TTC549 (cell line): ENCODE measurements around the gene STK10.
"Not testable (repeated sequence)": the region's sequence is repeated elsewhere in the genome, so short reads cannot be mapped to it uniquely, and the experiment has no call there.

Experiments
- FAIRE-seq: peaks from 2 replicates; lab custom pipeline; 2012; peaks lifted over from hg19 to GRCh38; lab: Jason Lieb, UNC

The STK10 gene

DNA sequence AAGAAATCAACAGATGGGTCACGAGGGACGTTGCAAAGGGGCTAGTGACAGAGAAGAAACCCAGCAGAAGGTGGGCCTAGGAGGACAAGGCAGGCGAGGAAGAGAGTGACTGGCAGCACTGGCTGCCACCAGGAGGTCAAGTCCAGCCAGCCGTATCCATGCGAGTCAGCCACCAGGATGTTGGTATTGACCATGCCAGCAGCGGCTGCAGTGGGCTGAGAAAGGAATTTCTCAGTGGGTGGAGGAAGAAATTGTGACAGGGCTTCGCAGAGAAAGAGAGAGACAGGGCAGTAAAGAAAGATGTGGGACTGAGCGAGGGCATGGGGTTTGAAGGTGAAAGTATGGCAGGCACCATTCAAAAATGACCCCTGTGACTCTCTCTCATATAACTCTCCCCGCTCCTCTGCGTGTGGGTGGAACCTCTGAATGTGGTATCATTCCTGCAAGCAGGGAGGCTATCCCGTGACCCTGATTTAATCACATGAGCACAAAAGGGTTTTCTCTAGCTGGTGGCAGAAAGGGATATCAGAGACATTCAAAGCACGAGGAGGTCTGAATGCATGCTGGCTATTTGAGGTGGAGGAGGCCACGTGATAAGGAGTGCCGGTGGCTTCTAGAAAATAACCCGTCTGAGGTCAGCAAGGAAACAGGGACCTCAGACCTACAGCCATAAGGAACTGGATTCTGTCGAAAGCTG is 136.2 kb downstream of the STK10 start:
- no peak for FAIRE-seq

DNA sequence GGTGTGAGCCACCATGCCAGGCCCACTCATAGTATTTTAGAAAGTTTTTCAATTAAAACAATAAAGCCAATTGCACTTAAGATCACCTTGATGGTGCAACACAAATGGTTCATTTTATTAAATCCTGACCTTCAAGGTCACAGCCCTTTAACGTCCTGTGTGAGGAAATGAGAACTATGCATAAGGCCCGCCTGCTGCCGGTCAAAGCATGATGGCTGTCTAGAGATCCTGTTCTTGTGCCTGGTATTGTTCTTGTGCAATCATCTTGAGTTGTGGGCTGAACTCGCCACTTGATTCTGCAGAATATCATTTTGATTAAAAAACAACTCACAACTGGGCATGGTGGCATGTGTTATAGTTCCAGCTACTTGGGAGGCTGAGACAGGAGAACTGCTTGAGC is 137.9 kb downstream of the STK10 start:
- no peak for FAIRE-seq

DNA sequence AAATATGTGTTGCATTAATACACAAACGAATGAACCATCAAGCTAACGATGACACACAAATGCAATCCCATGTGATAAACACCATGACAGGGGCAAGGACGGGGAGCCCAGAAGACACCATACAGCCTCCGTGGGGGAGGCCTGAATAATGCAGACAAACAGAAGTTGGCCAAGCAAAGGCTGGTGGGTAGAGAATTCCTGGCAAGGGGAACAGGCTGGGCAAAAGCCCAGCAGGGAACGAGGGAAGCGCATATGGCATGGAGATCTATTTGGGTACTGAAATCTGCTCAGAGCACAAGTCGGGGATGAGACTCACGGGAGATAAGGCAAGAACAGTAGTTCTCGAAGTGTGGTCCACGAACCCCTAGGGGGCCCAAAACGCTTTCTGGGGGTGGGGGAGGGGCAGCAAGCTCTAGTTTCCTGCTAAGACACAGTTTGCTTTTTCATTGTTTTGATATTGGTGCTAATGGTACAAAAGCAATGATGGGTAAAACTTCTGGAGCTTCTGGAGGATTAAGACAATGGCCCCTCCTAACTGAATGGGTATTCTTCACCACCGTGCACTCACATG is 138.7 kb downstream of the STK10 start:
- no peak for FAIRE-seq

DNA sequence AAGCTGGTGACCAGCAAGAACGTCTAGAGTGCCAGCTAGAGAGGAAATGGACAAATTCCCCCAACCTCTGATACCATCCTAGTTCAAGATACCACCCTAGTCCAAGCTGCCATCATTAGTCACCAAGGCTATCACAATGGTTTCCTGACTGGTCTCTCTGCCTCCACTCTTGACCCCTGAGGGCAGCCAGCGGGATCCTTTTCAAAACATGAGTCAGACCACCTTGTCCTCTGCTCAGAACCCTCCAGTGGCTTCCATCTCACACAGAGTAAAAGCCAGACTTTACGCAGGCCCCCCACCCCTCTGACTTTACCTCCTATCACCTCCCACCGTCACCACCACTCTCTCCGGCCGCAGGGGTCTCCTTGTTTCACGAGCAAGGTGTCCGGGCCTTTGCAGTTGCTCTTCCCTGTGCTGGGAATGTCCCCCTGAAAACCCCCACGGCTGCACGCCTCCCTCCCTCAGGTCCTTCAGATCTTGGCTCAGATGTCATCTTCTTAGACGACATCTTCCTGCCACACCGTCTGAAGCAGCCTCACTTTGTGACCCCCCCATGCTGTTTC is 139.4 kb downstream of the STK10 start:
- no peak for FAIRE-seq

DNA sequence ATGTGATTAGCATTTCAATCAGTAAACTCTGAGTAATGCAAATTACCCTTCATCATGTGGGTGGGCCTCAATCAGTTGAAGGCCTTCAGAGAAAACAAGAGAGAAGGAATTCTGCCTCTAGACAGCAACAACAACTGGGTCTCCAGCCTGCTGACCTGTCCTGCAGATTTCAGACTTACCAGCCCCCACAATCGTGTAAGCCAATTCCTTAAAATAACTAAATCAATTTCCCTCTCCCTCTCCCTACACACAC is 139.9 kb downstream of the STK10 start:
- no peak for FAIRE-seq

DNA sequence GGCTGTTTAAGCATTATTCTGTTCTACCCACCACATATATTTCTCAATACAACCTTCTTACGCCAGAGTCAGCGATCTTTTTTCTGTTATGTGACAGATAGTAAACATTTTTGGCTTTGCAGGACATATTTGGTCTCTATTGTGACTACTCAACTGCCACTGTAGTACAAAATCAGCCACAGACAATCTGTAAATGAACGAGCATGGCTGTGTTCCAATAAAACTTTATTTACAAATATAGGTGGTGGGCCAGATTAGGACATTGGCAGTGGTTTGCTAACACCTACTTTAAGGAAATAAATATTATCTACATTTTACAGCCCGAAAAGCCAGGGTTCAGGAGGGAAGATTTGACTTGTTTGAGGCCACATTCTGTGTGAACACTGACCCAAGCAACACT is 141.4 kb downstream of the STK10 start:
- FAIRE-seq: no peak

DNA sequence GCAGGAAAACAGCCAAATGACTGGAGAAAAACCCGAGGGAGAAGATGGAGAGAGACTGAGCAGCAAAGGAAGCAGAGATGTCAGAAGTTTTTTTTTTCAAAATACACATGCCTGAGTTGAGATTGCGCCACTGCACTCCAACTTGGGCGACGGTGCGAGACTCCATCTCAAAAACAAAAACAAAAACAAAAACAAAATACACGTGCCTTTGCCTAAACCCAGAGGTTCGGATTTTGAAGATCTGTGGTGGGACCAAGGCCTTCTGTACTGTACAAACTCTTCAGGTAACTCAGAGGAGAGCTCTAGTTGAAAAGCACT is 142.8 kb downstream of the STK10 start:
- no peak for FAIRE-seq

DNA sequence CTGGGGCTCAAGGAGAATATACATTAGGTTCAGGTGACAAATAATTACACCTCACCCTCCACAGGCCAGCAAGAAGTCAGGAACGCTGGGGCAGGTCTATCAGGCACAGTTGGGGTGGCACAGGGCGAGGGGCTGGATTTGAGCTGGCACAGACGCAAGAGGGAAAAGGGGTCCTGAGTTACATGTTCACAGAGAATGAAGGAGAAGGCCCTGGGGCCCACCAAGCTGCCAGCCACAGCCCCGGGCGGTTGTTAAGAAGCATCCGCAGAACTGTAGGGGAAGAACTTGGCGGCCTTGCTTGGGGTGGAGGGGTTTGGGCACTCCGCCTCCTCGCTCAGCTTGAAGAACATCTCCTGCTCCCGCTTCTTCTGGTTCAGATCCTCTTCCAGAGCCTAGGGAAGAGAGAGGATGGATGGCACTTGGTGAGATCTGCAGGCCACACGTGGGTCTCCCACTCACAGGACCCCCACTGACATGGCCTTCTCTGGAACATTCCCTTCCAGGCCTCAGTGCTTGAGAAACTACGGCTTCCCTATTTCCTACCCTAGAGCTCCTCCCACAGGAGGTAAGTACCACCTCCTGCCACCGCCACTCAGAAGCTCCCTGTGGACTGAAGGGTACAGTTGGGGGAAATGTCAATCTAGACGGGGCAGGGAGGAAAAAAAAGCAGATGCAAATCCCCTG is 143.3 kb downstream of the STK10 start:
- no peak for FAIRE-seq

DNA sequence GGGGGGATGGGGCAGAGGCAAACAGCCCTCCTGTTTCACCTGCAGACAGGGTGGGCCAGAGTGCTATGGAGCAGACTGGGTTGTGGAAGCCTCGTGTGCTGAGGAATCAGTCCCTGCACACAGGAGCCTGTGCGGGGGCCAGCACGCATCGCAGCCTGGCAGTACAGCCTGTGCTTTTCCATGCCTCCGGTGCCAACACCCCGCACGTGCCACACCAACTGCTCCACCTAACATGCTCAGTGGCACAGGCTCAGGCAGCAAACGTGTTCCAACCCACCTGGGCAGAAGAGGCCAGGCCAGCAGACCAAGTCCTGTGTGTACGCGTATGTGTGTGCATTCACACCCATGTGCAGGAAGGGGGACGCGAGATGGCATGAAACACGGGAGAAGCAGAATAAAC is 144.2 kb downstream of the STK10 start:
- FAIRE-seq: no peak

DNA sequence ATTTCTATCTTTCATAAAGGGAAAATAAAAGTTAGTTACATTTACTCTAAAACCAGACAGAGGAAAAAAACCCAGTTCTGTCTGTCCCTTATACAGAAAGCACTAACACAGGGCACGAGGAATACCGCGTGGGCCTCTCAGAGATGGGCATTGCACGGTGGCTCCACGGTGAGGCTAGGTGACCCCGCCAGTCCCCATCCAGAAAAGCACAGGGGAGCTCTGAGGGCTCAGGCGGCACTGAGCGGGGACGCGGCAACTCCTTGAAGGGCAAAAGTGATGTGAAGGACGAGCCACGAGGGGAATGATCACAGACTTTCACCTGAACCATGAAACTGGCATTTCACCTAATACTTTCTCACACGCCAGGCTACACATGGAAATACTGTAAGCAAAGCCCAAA is 145.8 kb downstream of the STK10 start:
- FAIRE-seq: no peak

DNA sequence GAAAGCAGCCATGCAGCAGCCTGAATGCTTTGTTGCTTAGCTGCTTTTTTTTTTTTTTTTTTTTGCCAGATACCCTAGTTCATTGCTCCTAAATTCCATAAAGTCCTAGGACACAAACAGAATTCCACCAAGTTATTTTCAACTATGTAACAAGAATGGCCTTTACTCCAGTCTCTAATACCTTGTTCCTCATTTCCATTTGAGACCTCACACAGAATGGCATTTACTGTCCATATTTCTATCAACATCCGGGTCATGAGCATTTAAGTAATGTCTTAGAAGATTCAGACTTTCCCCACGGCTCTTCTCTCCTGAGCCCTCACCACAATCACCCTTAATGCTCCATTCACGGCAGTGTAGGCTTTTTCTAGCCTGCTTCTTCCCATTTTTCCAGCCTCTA is 149.9 kb downstream of the STK10 start:
- no peak for FAIRE-seq

DNA sequence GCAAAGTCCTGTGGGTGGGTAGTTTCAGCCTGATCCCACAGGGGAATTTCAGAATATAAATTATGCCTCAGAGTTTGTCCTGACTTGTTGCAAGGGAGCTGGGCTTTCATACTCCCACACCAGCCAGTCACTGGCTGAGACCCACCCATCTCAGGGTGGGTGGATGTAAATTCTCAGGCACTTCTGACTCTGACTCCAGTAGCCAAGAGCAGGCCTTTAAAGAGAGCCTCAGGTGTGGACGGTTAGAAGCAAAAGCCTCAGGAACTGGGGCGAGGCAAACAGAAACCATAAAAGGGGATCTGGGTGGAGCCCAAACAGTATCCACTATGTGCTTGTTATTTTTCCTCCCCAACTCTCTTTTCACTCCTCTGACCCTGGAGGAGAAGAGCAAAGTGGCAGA is 153.0 kb downstream of the STK10 start:
- FAIRE-seq: no peak

DNA sequence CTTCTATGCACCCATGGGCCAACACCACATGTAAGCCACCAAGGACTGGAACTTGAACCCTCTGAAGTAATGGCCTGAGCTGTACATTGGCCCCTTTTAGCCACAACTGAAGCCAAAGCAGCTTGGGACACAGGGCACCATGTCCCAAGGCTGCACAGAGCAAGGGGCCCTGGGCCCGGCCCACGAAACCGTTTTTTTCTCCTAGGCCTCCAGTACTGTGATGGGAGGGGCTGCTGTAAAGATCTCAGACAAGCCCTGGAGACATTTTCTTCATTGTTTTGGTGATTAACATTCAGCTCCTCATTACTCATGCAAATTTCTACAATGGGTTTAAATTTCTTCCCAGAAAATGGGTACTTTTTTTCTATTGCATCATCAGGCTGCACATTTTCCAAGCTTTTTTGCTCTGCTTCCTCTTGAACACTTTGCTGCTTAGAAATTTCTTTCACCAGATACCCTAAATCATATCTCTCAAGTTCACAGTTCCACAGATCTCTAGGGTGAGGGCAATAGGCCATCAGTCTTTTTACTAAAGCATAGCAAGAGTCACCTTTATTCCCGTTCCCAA is 156.0 kb downstream of the STK10 start:
- FAIRE-seq: no peak

DNA sequence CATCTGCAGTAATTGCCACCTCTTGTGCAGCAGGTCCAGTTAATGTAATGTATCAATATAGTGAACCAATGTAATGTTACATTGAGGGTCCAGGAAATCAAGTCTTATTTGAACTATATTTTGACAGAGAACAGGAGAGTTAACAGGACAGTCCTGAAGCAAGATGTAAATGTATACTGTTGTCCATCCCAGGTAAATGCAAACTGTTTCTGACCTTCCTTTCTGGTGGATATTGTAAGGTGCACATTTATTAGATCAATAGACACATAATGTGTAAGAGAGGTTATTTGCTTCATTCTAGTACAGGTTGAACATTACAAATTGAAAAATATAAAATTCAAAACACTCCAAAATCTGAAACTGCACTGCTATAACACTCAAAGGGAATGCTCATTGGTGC is 158.1 kb downstream of the STK10 start:
- FAIRE-seq: no peak

DNA sequence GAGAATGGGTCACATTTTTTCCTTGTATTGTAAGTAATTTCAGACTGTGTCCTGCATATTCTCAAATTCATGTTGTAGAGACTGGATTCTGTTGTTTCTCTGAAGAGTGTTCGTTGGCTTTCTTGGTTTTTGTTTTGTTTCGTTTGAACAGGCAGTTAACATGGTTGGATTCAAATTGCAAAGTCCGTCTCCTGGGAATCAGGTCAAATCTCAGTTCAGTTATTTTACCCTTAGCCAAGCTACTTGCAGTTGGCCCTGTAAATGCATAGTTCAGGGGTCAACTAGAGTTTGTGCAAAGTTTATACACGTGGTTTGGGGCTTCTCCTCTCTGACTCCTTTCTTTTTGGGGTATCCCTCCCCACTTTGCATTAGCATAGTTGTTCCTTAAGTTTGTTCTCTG is 159.9 kb downstream of the STK10 start:
- no peak for FAIRE-seq

DNA sequence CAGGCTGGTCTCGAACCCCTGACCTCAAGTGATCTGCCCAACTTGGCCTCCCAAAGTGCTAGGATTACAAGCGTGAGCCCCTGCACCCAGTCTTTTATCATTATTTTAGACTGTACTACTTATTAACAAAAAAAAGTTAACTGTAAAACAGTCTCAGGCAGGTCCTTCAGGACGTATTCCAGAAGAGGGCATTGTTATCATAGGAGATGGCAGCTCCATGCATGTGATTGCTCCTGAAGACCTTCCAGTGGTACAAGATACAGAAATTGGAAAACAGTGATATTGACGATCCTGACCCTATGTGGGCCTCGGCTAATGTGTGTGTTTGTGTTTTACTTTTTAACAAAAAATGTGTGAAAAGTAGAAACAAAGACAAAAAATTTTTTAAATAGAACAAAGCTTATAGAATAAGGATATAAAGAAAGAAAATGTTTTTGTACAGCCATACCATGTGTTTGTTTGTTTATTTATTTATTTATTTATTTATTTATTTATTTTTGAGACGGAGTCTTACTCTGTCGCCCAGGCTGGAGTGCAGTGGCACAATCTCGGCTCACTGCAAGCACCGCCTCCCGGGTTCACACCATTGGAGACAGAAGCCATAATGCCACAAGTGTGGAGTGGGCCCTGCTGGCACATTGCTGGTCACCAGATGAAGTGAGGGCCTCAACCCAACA is 167.8 kb downstream of the STK10 start:
- not testable (repeated sequence) for FAIRE-seq

DNA sequence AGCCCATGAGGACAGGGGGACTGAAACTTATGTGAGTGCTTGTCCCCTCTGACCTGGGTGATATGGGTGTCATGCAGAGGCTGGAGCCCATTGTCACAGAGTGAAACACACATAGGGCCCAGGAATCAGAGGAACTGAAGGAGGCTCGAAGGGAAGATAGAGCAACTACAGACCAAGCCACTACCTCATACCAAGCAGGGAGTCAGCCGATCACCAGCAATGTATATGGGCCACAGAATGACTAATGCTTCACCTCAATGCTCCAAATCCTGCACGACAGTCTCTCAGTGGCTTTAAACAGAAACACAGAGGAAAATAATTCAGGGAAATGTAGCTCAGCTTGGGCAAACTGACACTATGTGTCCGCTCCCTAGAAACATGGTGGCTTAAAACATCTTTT is 172.7 kb downstream of the STK10 start:
- no peak for FAIRE-seq

DNA sequence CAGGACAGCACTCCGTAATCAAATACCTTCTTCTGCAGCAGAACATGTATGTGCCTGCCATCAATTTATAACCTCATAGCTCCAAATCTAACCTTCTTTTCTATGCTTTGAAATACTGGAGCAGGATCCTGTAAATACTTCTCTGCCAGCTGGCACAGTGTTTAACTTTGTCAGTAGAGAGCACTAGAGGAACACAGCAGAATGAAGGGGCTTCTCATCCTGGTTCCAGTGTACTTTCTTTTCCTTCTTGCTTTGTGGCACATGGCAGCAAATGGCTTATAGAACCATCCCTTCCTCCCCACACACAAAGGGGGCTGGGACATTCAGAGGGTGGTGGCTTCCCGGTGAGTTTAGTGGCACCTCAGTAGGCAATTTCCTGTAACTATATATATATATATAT is 177.7 kb downstream of the STK10 start:
- no peak for FAIRE-seq

DNA sequence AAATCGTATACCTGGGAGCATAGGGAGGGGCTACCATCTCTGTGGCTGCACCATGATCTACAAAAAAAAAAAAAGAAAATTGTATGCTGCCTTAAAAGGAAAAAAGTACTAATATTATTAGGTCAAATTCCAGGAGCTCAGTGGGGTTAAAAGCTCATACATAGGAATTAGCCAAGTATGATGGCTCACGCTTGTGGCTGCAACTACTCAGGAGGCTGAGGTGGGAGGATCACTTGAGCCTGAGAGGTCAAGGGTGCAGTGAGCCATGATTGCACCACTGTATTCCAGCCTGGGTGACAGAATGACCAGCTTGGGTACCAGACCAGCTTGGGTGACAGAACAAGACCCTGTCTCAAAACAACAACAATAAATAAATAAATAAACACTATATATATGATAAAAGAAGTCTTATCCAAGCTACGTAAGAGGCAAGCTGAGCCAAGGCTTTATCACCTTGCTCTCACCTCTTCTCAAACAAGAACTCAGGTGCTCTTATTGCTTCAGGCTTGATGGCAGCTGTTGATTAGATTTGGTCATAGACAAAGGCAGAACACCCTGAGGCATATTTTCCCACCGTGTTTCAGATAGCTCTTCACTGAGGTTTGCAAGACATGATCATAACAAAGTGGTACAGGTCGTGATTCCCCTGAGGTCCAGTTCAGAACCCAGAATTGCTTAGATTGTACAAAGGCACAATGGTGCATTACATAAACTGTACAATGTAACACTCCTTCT is 178.3 kb downstream of the STK10 start:
- FAIRE-seq: no peak

DNA sequence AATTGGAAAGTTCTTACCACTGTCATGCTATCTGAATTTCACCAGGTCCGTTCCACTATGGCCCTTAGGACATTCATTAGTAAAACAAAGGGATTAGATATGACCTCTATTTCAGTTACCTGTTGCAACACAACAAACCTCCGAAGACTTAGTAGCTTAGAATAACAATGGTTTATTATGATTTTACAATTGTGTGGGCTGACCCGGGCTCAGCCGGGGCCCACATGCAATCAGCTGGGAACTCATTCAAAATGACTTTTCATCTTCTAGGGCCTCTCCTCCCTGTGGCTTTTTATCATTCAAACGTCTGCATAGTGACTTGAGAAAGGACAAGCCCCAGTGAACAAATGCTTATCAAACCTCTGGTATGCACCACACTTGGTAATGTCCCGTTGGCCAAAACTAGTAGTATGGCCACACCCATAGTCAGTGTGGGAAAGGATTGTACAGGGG is 179.3 kb downstream of the STK10 start:
- no peak for FAIRE-seq

DNA sequence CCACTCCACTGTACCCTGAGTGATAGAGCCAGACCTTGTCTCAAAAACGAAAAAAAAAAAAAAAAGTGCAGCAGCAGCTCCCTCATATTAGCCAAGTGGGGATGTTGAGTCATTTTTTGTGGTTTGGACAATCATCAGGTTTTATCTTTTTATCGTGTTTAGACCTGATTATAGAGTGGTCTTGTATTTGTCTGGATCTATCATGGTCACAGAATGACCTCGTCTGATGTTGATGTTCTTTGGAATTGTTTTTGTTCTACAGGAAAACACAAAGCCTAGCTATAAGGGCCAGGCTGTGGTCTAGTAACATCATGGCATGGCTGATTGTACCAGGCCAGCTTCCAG is 179.9 kb downstream of the STK10 start:
- no peak for FAIRE-seq
